Caco-2 (cell line): ENCODE results near the gene RTF1. TPM values are rescaled to one million over a fixed set of nuclear protein-coding genes. Genes with fewer than 3 reads are reported as not detected.

Experiments used
- BruUV-seq: library from RNA; stranded (reverse); fragments of 400-500 nt; replicated peaks from 2 replicates; lab custom pipeline; 2021; lab: Mats Ljungman, UMichigan
- CTCF ChIA-PET: fragments of 300-600 bp; sonication (Branson Sonifier 250); formaldehyde crosslinking; loops from one replicate; lab custom pipeline; 2022; ENCODE audit warnings: antibody characterized with exemption; lab: Charles Lee
- POLR2A ChIA-PET: fragments of 300-600 bp; sonication (Branson Sonifier 250); formaldehyde crosslinking; loops from one replicate; lab custom pipeline; 2022; ENCODE audit warnings: antibody characterized with exemption; lab: Charles Lee
- DNase-seq, 2 experiments: peaks; one replicate each; pipeline versions ENCODE4 v3.0.0 to v3.0.0-alpha.2; 2020 to 2022
- H3K27me3 ChIP-seq: replicated peaks from 2 replicates; pipeline ENCODE4 v1.6.0; 2011; ENCODE audit warnings: low read length; ENCODE audit not compliant: control insufficient read depth, insufficient read depth
- H3K36me3 ChIP-seq: 2 replicates; pipeline ENCODE4 v1.5.1; 2011; ENCODE audit warnings: low read length; ENCODE audit not compliant: control insufficient read depth, insufficient read depth
- H3K4me1 ChIP-seq: fragments of 250-450 bp; sonication (Bioruptor Pico); 2 replicates; pipeline ENCODE4 v1.5.1; 2020; ENCODE audit warnings: mild to moderate bottlenecking
- H3K4me3 ChIP-seq: 2 replicates; pipeline ENCODE4 v1.5.1; 2011; ENCODE audit warnings: low read depth, mild to moderate bottlenecking, control low read depth, low read length
- H3K9me3 ChIP-seq: fragments of 250-450 bp; sonication (Bioruptor Pico); 2 replicates; pipeline ENCODE4 v1.5.1; 2020; ENCODE audit warnings: mild to moderate bottlenecking, moderate library complexity
- H3K27ac Mint-ChIP-seq: one replicate; pipeline ENCODE4 v1.8.0; 2022; ENCODE audit warnings: mixed read lengths; ENCODE audit not compliant: unreplicated experiment
- H3K27me3 Mint-ChIP-seq: one replicate; pipeline ENCODE4 v1.8.0; 2022; ENCODE audit warnings: mixed read lengths; ENCODE audit not compliant: insufficient read depth, unreplicated experiment
- H3K36me3 Mint-ChIP-seq: one replicate; pipeline ENCODE4 v1.8.0; 2022; ENCODE audit warnings: mild to moderate bottlenecking, mixed read lengths; ENCODE audit not compliant: insufficient read depth, unreplicated experiment
- H3K4me1 Mint-ChIP-seq: one replicate; pipeline ENCODE4 v1.8.0; 2022; ENCODE audit warnings: low read depth, mixed read lengths; ENCODE audit not compliant: unreplicated experiment
- H3K4me3 Mint-ChIP-seq: one replicate; pipeline ENCODE4 v1.8.0; 2022; ENCODE audit warnings: mild to moderate bottlenecking, moderate library complexity, mixed read lengths; ENCODE audit not compliant: unreplicated experiment
- H3K9me3 Mint-ChIP-seq: one replicate; pipeline ENCODE4 v1.8.0; 2022; ENCODE audit warnings: mixed read lengths; ENCODE audit not compliant: unreplicated experiment
- CTCF ChIP-seq, 2 experiments: fragments of 200-600 bp in 1 of 2; IDR thresholded peaks; 1 replicate in 1 of 2; 2 replicates in 1 of 2; pipeline versions ENCODE4 v1.5.1 to v1.8.0; 2011 to 2022; ENCODE audit warnings: antibody characterized with exemption in 1 of 2, control low read depth in 1 of 2, inconsistent platforms in 1 of 2, low read depth in 1 of 2, low read length in 1 of 2, mild to moderate bottlenecking in 1 of 2, moderate library complexity in 1 of 2; ENCODE audit not compliant: insufficient read depth in 1 of 2, severe bottlenecking in 1 of 2, unreplicated experiment in 1 of 2
- intact Hi-C: fragments of 100-400 bp; cut with micrococcal nuclease; formaldehyde crosslinking; loops from one replicate; pipeline ENCODE4 v1.10.0; 2022; ENCODE audit not compliant: unreplicated experiment
- total RNA-seq: library from RNA; stranded (reverse); gene quantifications from 2 replicates; pipeline ENCODE4 v1.2.3, GENCODE V29; 2022

The RTF1 gene
- total RNA-seq, 1 experiment from 2014 or later, result 40.8 TPM

GRCh38 chr15:41512940-41513505 lies 96.1 kb downstream of the RTF1 start:
- Histone ChIP-seq H3K36me3 (no peaks in the 10 kb centered on the region), H3K4me1 (peaks cover 4% of the 10 kb centered on the region; the same call in 1 of the 2 replicates), H3K4me3 (peak overlapping the region; percentile 61; the same call in 1 of the 2 replicates), H3K27me3 (no peaks in the 10 kb centered on the region), H3K9me3 (no peaks in the 10 kb centered on the region)
- BruUV-seq, result no TSS peak
- intact Hi-C loops, result no loop called here
- TF ChIP-seq CTCF (IDR thresholded peaks at IDR 0.05; ENCODE audit: insufficient read depth in 1 of 2, low read depth in 1 of 2, low read length in 1 of 2, severe bottlenecking in 1 of 2, unreplicated experiment in 1 of 2), result no peak
- Mint-ChIP-seq H3K27me3 (no peaks in the 10 kb centered on the region), H3K36me3 (peaks cover 18% of the 10 kb centered on the region), H3K9me3 (no peaks in the 10 kb centered on the region), H3K4me3 (peak overlapping the region; percentile 71), H3K4me1 (no peaks in the 10 kb centered on the region), H3K27ac (peak overlapping the region; percentile 35)
- no peak for DNase-seq
- CTCF ChIA-PET, result no interaction called here
- POLR2A ChIA-PET, result no interaction called here

GRCh38 chr15:41513506-41514227 lies 96.8 kb downstream of the RTF1 start, which contains the start of gene LTK:
Gene LTK, minus strand, starts transcription at chr15:41513827. Its CDS starts 118 bp downstream, at chr15:41513709.
- no TSS peak for BruUV-seq
- CTCF ChIA-PET, result no interaction called here
- Mint-ChIP-seq H3K27ac (peak within 1 kb of the TSS; percentile 35), H3K9me3 (no peaks in the 10 kb centered on the region), H3K4me1 (no peaks in the 10 kb centered on the region), H3K4me3 (peak within 1 kb of the TSS; percentile 71), H3K36me3 (peaks cover 20% of the 10 kb centered on the region), H3K27me3 (no peaks in the 10 kb centered on the region)
- TF ChIP-seq CTCF (IDR thresholded peaks at IDR 0.05; ENCODE audit: insufficient read depth in 1 of 2, low read depth in 1 of 2, low read length in 1 of 2, severe bottlenecking in 1 of 2, unreplicated experiment in 1 of 2), result no peak
- POLR2A ChIA-PET, result no interaction called here
- intact Hi-C loops, result no loop called here
- Histone ChIP-seq H3K27me3 (no peaks in the 10 kb centered on the region), H3K4me3 (peak within 1 kb of the TSS; percentile 61), H3K9me3 (no peaks in the 10 kb centered on the region), H3K36me3 (no peaks in the 10 kb centered on the region), H3K4me1 (peaks cover 4% of the 10 kb centered on the region; the same call in 1 of the 2 replicates)
- DNase-seq, result no peak

GRCh38 chr15:41517895-41518449 lies 101.1 kb downstream of the RTF1 start:
- Histone ChIP-seq H3K36me3 (no peaks in the 10 kb centered on the region), H3K4me3 (no peak overlapping the region), H3K9me3 (no peaks in the 10 kb centered on the region), H3K4me1 (no peaks in the 10 kb centered on the region), H3K27me3 (no peaks in the 10 kb centered on the region)
- no peak for DNase-seq
- ChIA-PET POLR2A (interaction anchor here (0.5 kb wide), 1 partner anchor 105 kb away, joined by 9 read pairs; no protein-coding TSS in a partner anchor), CTCF (interaction anchor here (0.6 to 1.7 kb wide), 2 partner anchors 26 to 52 kb away, joined by 6 to 7 read pairs; partner anchors contain the start of gene RPAP1)
- Mint-ChIP-seq H3K27ac (no peak overlapping the region), H3K36me3 (peaks cover 34% of the 10 kb centered on the region), H3K4me3 (no peak overlapping the region), H3K27me3 (no peaks in the 10 kb centered on the region), H3K9me3 (no peaks in the 10 kb centered on the region), H3K4me1 (no peaks in the 10 kb centered on the region)
- TF ChIP-seq CTCF (IDR thresholded peaks at IDR 0.05; ENCODE audit: insufficient read depth in 1 of 2, low read depth in 1 of 2, low read length in 1 of 2, severe bottlenecking in 1 of 2, unreplicated experiment in 1 of 2), result no peak
- no TSS peak for BruUV-seq
- intact Hi-C loops, result no loop called here
